HUES64 (cell line): Measurements from ENCODE around the gene GPATCH3.
"Not testable (repeated sequence)": the region's sequence is repeated elsewhere in the genome, so short reads cannot be mapped to it uniquely, and the experiment has no call there.

Source experiments
- H3K27ac ChIP-seq: 2 replicates; pipeline ENCODE4 v1.7.0; 2013; ENCODE audit warnings: low read depth, low read length, inconsistent platforms
- H3K27me3 ChIP-seq: 2 replicates; pipeline ENCODE4 v1.6.1; 2013; ENCODE audit warnings: mild to moderate bottlenecking, low read length; ENCODE audit not compliant: insufficient read depth
- H3K36me3 ChIP-seq: 2 replicates; pipeline ENCODE4 v1.6.1; 2013; ENCODE audit warnings: mild to moderate bottlenecking, low read length; ENCODE audit not compliant: insufficient read depth
- H3K4me1 ChIP-seq: 2 replicates; pipeline ENCODE4 v1.6.1; 2013; ENCODE audit warnings: mild to moderate bottlenecking, low read length, moderate library complexity; ENCODE audit not compliant: insufficient read depth
- H3K4me3 ChIP-seq: 2 replicates; pipeline ENCODE4 v1.5.1; 2013; ENCODE audit warnings: mild to moderate bottlenecking, low read length, moderate library complexity
- H3K9ac ChIP-seq: 2 replicates; pipeline ENCODE4 v1.6.1; 2013; ENCODE audit warnings: mild to moderate bottlenecking, low read depth, low read length
- H3K9me3 ChIP-seq: 2 replicates; pipeline ENCODE4 v1.6.1; 2013; ENCODE audit warnings: low read depth, low read length; ENCODE audit not compliant: insufficient read depth
- WGBS: fragments of 150-250, 120-280 bp; methylation state at CpG from one replicate; pipeline ENCODE4 v1.1.7; 2013; ENCODE audit warnings: missing lambda C conversion rate; 5-methylcytosine and 5-hydroxymethylcytosine counted together

The GPATCH3 gene

GRCh38 chr1:26854906-26855305 lies 45.4 kb downstream of the GPATCH3 start:
- Histone ChIP-seq H3K27me3 (no peaks in the 10 kb centered on the region), H3K9ac (no peak overlapping the region), H3K4me1 (0 out of 2 replicates have a peak, but pooled peaks cover 3% of the 10 kb centered on the region), H3K9me3 (no peaks in the 10 kb centered on the region), H3K36me3 (peaks cover 40% of the 10 kb centered on the region), H3K4me3 (no peak overlapping the region), H3K27ac (no peak overlapping the region)
- WGBS = 97% methylated on average over 5 of the region's 5 CpGs

DNA sequence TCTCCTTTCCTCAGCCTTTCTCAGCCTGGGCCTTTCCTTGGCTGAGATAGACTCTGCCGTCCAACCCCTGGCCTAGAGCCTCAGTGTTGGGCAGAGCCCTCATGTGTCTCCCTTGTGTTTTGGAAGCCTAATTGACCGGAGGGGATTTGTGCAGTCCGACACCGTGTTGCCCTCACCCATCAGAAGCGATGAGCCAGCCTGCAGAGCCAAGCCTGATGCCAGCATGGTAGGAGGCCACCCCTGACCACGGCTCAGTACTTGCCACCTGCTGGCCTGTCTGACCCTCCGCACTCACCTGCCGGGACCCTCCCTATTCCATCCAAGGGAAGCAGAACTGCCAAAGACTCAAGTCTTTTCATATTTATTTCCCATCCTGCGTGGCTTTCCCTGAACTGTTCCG lies 46.7 kb downstream of the GPATCH3 start:
- H3K4me3 ChIP-seq = no peak overlapping the region
- 96% methylated on average over 10 of the region's 10 CpGs for WGBS
- 0 out of 2 replicates have a peak, but pooled peaks cover 3% of the 10 kb centered on the region for H3K4me1 ChIP-seq
- H3K36me3 ChIP-seq = peaks cover 53% of the 10 kb centered on the region
- H3K9me3 ChIP-seq = no peaks in the 10 kb centered on the region
- no peaks in the 10 kb centered on the region for H3K27me3 ChIP-seq
- H3K9ac ChIP-seq = no peak overlapping the region
- no peak overlapping the region for H3K27ac ChIP-seq

DNA sequence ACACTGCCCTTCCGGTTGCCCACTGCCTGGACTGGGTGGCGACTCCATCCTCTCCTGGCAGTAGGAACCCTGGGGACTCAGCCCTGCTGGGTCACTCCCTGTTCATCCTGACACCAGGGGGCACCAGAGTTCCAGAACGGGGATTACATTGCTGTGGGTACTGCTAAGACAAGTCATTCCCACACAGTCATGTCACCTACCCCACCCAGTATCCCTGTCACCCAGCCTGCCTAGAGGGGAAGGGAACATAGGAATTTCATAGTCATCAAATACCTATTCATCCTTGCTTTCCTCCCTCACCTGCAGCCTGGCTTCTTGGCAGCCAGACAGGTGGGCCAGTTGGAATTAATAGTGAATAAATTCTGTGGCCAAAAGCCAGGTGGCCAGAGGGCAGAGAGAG lies 47.1 kb downstream of the GPATCH3 start:
- H3K27ac ChIP-seq = no peak overlapping the region
- no peak overlapping the region for H3K4me3 ChIP-seq
- WGBS = 64% methylated on average over 3 of the region's 3 CpGs
- H3K27me3 ChIP-seq = no peaks in the 10 kb centered on the region
- peaks cover 57% of the 10 kb centered on the region for H3K36me3 ChIP-seq
- H3K4me1 ChIP-seq = 0 out of 2 replicates have a peak, but pooled peaks cover 3% of the 10 kb centered on the region
- no peak overlapping the region for H3K9ac ChIP-seq
- H3K9me3 ChIP-seq = no peaks in the 10 kb centered on the region

GRCh38 chr1:26852701-26853100 lies 47.6 kb downstream of the GPATCH3 start:
- no peak overlapping the region for H3K4me3 ChIP-seq
- H3K4me1 ChIP-seq = 0 out of 2 replicates have a peak, but pooled peaks cover 3% of the 10 kb centered on the region
- WGBS = 80% methylated on average over 9 of the region's 9 CpGs
- no peak overlapping the region for H3K9ac ChIP-seq
- H3K9me3 ChIP-seq = no peaks in the 10 kb centered on the region
- H3K27ac ChIP-seq = no peak overlapping the region
- H3K36me3 ChIP-seq = peaks cover 60% of the 10 kb centered on the region
- H3K27me3 ChIP-seq = no peaks in the 10 kb centered on the region

DNA sequence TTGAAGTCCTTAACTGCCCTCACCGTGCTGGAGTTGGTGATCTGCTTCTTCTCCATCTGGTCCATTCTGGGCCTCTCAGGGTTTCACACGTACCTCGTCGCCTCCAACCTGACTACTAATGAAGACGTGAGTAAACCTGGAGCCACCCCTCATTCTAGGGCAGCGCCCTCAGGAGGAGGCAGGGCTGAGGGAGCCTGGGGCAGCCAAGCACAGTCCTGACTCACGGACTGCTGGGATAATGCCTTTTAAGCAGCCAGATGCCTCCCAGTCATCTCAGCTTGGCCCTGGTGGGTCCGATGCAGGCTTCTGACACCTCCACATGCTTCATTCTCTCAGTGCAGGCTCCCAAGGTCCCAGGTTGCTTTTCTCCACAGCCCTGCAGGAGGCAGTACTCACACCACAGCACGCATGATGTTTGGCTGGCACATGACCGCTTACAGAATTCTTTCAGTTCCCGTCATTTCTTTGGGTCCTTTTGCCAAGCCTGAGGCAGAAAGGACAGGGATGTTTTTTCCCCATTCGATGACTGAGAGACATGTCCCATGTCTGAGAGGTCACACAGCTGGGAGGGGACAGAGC lies 49.1 kb downstream of the GPATCH3 start:
- Histone ChIP-seq H3K4me3 (no peak overlapping the region), H3K9me3 (no peaks in the 10 kb centered on the region), H3K36me3 (peaks cover 68% of the 10 kb centered on the region), H3K4me1 (no peaks in the 10 kb centered on the region), H3K9ac (no peak overlapping the region), H3K27me3 (no peaks in the 10 kb centered on the region), H3K27ac (no peak overlapping the region)
- 94% methylated on average over 12 of the region's 12 CpGs for WGBS

GRCh38 chr1:26848941-26849774 lies 51.1 kb downstream of the GPATCH3 start:
- Histone ChIP-seq H3K27me3 (no peaks in the 10 kb centered on the region), H3K9ac (no peak overlapping the region), H3K27ac (no peak overlapping the region), H3K4me1 (no peaks in the 10 kb centered on the region), H3K9me3 (no peaks in the 10 kb centered on the region), H3K36me3 (peaks cover 70% of the 10 kb centered on the region), H3K4me3 (no peak overlapping the region)
- 90% methylated on average over 10 of the region's 10 CpGs for WGBS

DNA sequence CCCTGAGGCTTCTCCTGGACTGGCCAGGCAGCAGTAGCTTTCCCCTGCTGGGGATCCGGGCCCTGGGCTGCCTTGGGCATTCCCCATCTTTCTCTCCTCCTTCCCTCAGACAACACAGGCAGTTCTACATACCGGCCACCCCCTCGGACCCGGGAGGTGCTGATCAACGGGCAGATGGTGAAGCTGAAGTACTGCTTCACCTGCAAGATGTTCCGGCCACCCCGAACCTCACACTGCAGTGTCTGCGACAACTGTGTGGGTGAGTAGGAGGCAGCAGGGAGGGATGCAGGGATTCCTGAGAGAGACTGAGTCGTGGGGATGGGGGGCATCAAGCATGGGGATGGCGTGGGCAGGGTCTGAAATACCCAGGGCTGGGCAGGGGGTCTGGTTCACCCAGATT lies 51.8 kb downstream of the GPATCH3 start:
- no peak overlapping the region for H3K4me3 ChIP-seq
- 93% methylated on average over 10 of the region's 10 CpGs for WGBS
- no peak overlapping the region for H3K27ac ChIP-seq
- no peaks in the 10 kb centered on the region for H3K27me3 ChIP-seq
- H3K9ac ChIP-seq = no peak overlapping the region
- H3K9me3 ChIP-seq = no peaks in the 10 kb centered on the region
- no peaks in the 10 kb centered on the region for H3K4me1 ChIP-seq
- peaks cover 67% of the 10 kb centered on the region for H3K36me3 ChIP-seq

DNA sequence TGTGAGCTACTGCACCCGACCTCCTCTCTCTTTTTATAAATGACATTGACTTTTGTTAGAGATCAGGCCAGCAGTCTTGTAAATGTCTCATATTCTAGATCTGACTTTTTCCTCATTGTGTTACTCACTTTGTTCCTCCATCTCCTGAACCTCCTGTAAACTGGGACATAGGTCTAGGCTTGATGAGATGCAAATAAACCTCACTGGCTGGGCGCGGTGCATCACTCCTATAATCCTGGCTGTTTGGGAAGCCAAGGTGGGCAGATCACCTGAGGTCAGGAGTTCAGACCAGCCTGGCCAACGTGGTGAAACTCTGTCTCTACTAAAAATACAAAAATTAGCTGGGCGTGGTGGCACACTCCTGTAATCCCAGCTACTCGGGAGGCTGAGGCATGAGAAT lies 52.4 kb downstream of the GPATCH3 start:
- not testable (repeated sequence) for H3K4me1 ChIP-seq, H3K4me3 ChIP-seq, H3K27ac ChIP-seq, H3K9ac ChIP-seq, H3K27me3 ChIP-seq, H3K9me3 ChIP-seq
- 92% methylated on average over 6 of the region's 6 CpGs for WGBS
- H3K36me3 ChIP-seq = peaks cover 64% of the 10 kb centered on the region

GRCh38 chr1:26844424-26845196 lies 55.7 kb downstream of the GPATCH3 start:
- Histone ChIP-seq H3K36me3 (peaks cover 48% of the 10 kb centered on the region), H3K4me3 (no peak overlapping the region), H3K9ac (no peak overlapping the region), H3K9me3 (no peaks in the 10 kb centered on the region), H3K27me3 (no peaks in the 10 kb centered on the region), H3K4me1 (no peaks in the 10 kb centered on the region), H3K27ac (no peak overlapping the region)
- WGBS = 94% methylated on average over 13 of the region's 13 CpGs
